ENCODE data around the gene FASN. TPM values are rescaled to one million over a fixed set of nuclear protein-coding genes. Genes with fewer than 3 reads are reported as not detected.

The FASN gene
- total RNA-seq, 4 donors from 2014 or later: 30.3 to 63.6 (median 44.8) TPM

DNA sequence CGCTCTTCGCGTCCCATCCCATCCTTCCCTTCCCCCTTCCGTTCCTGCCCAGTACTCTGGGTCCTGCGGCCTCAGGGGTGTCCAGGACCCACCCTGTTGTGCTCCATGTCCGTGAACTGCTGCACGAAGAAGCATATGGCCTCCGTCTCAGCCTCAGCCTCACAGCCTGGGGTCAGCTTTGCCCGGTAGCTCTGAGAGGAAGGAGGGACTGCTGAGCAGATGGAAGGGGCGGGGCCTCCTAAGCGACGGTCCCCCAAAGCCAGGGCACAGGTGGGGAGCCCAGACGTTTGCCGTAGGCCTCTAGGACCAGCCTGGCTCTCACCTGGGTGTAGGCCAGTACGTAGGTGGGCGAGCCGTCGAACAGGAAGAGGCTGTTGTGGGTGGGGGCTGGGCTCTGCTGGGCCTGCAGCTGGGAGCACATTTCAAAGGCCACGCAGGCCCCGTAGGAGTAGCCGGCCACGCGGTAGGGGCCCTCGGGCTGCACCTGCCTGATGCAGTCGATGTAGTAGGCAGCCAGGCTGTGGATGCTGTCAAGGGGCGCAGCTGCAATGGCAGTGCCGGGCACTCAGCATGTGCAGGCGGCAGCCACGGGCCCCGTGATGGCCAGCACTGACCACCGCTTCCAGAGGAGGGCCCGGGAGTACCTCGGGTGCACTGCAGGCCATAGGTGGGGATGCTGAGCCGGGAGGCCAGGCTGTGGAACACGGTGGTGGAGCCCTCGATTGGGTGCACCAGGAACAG, 17.8 kb downstream of the FASN start:
- H3K36me3 ChIP-seq: peaks cover 51 to 73% (median 67%) of the 10 kb centered on the region in 4 donors

DNA sequence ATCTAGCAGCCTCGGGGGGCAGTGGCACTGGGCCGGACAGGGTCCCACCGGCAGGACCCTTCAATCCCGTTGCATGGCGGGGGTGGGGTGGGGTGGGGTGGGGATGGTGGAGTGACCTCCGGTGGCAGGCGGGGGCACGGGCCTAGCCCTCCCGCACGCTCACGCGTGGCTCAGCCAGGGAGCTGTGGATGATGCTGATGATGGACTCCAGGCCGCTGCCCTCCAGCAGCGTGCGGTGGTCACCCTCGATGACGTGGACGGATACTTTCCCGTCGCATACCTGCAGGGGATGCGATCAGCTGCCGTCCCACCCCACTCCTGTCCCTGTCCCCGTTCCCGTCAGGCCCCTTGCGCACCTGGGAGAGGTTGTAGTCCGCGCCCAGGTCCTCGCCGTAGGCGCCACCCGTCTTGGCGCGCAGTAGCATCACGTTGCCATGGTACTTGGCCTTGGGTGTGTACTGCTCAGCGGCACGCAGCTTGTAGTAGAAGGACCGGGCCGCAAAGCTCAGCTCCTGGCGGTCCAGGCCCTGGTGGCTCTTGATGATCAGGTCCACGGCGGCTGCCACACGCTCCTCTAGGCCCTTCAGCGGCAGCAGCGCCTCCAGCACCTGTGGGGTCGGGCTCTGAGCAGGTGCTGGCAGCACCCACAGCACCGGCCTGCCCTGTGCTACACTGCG, 18.9 kb downstream of the FASN start:
- TF ChIP-seq, protein P1, sequence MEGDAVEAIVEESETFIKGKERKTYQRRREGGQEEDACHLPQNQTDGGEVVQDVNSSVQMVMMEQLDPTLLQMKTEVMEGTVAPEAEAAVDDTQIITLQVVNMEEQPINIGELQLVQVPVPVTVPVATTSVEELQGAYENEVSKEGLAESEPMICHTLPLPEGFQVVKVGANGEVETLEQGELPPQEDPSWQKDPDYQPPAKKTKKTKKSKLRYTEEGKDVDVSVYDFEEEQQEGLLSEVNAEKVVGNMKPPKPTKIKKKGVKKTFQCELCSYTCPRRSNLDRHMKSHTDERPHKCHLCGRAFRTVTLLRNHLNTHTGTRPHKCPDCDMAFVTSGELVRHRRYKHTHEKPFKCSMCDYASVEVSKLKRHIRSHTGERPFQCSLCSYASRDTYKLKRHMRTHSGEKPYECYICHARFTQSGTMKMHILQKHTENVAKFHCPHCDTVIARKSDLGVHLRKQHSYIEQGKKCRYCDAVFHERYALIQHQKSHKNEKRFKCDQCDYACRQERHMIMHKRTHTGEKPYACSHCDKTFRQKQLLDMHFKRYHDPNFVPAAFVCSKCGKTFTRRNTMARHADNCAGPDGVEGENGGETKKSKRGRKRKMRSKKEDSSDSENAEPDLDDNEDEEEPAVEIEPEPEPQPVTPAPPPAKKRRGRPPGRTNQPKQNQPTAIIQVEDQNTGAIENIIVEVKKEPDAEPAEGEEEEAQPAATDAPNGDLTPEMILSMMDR (IDR thresholded peaks at IDR 0.05): no peak
- no peak for TF ChIP-seq POLR2AphosphoS5 (IDR thresholded peaks at IDR 0.05)
- TF ChIP-seq EP300 (IDR thresholded peaks at IDR 0.05): no peak
- no peak for TF ChIP-seq POLR2A (IDR thresholded peaks at IDR 0.05; ENCODE audit: low read depth)
- 93% methylated on average over 42 of the region's 47 CpGs for WGBS
- intact Hi-C loops (cut with DNase I): no loop called here
- Histone ChIP-seq H3K27me3 (no peaks in the 10 kb centered on the region), H3K9me3 (no peaks in the 10 kb centered on the region), H3K36me3 (peaks cover 41 to 62% (median 56%) of the 10 kb centered on the region in 4 donors), H3K27ac (replicated peaks in 1 of 4) (no peak overlapping the region), H3K4me3 (no peak overlapping the region), H3K4me1 (peaks cover 0 to 6% (median 0%) of the 10 kb centered on the region in 4 donors)
- DNase-seq (ENCODE audit: extremely low spot score): no peak

More for the DNA sequence above, 17.8 kb downstream of the FASN start:
- H3K9me3 ChIP-seq: no peaks in the 10 kb centered on the region
- no peak overlapping the region for H3K27ac ChIP-seq (replicated peaks in 1 of 4)
- intact Hi-C loops (cut with DNase I): no loop called here
- no peak overlapping the region for H3K4me3 ChIP-seq
- WGBS: 83% methylated on average over 17 of the region's 36 CpGs
- H3K4me1 ChIP-seq: peaks cover 0 to 6% (median 0%) of the 10 kb centered on the region in 4 donors
- H3K27me3 ChIP-seq: no peaks in the 10 kb centered on the region
- no peak for TF ChIP-seq POLR2A (IDR thresholded peaks at IDR 0.05; ENCODE audit: low read depth)
- no peak for TF ChIP-seq POLR2AphosphoS5 (IDR thresholded peaks at IDR 0.05)
- TF ChIP-seq EP300 (IDR thresholded peaks at IDR 0.05): no peak
- TF ChIP-seq, protein P1 (IDR thresholded peaks at IDR 0.05): no peak
- no peak for DNase-seq (ENCODE audit: extremely low spot score)

DNA sequence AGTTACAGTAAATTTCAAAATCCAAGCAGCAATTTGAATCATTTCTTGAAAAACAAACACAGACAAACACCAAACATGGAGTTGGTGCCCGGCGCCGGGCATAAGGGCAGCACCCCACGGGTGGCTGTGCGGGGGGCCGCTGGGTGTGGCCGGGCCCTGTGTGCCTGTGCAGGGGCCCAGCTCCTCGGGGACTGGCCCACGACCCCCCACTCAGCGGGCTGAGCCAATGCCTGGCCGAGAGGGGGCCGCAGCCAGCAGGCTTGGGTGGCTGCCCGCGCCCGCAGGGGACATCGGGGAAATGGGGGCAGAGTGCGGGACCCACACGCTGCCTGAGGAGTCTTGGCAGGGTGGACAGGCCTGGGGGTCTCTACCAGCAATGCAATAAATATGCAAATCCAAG, 19.6 kb downstream of the FASN start:
- intact Hi-C loops (cut with DNase I): no loop called here
- Histone ChIP-seq H3K4me1 (peaks cover 0 to 6% (median 0%) of the 10 kb centered on the region in 4 donors), H3K4me3 (no peak overlapping the region), H3K27me3 (no peaks in the 10 kb centered on the region), H3K27ac (replicated peaks in 1 of 4) (no peak overlapping the region), H3K36me3 (peaks cover 34 to 55% (median 49%) of the 10 kb centered on the region in 4 donors), H3K9me3 (no peaks in the 10 kb centered on the region)
- TF ChIP-seq EP300 (IDR thresholded peaks at IDR 0.05) (no peak), POLR2A (IDR thresholded peaks at IDR 0.05; ENCODE audit: low read depth) (no peak), POLR2AphosphoS5 (IDR thresholded peaks at IDR 0.05) (no peak)
- TF ChIP-seq, protein P1 (IDR thresholded peaks at IDR 0.05): no peak
- DNase-seq (ENCODE audit: extremely low spot score): no peak
- 92% methylated on average over 18 of the region's 18 CpGs for WGBS

DNA sequence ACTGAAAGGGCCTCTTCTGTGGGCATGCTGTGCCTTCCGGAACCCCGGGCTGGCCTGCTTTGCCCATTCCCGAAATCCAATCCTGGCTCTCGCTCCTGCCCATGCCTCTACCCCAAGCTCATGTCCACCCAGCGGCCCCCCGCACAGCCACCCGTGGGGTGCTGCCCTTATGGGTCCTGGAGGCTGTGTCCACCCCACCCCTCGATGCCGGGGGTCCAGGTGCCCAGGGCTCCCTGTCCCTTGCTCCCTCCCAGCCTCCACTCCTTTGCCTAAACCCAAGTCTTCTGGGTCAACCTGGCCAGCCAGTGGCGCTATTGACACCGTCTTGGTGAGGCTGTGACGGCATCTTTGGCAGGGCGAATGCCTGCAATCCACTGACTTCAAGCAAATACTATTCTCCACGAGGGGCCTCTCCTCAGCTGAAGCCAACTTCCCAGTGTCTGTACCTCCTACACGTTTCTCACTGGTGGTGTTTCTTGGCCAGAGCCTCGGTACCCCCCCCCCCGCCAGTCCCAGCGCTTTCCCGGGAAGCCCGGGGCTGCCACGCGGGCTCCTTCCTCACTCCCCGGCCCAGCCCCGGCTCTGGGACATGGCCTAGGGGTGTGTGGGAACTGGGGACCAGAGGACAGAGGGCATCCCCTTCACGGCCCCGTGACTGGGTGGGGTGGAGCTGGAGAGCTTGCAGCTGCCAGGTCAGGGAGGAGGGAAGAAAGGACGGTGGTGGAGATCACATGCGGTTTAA, 20.2 kb downstream of the FASN start:
- no peaks in the 10 kb centered on the region for H3K9me3 ChIP-seq
- TF ChIP-seq POLR2A (IDR thresholded peaks at IDR 0.05; ENCODE audit: low read depth) (no peak), EP300 (IDR thresholded peaks at IDR 0.05) (no peak), POLR2AphosphoS5 (IDR thresholded peaks at IDR 0.05) (no peak)
- TF ChIP-seq, protein P1 (IDR thresholded peaks at IDR 0.05): no peak
- H3K4me1 ChIP-seq: peaks cover 0 to 6% (median 0%) of the 10 kb centered on the region in 4 donors
- no peak overlapping the region for H3K4me3 ChIP-seq
- DNase-seq (ENCODE audit: extremely low spot score): no peak
- H3K36me3 ChIP-seq: peaks cover 27 to 49% (median 43%) of the 10 kb centered on the region in 4 donors
- intact Hi-C loops (cut with DNase I): no loop called here
- no peak overlapping the region for H3K27ac ChIP-seq (replicated peaks in 1 of 4)
- WGBS: 62% methylated on average over 27 of the region's 28 CpGs
- H3K27me3 ChIP-seq: no peaks in the 10 kb centered on the region
